SK-N-MC (cell line): Measurements from ENCODE around the gene POLR2H.

Experiments used
- DNase-seq: peaks from one replicate; pipeline ENCODE4 v3.0.0-alpha.2; 2011; ENCODE audit warnings: low read depth, low spot score
- H3K27ac ChIP-seq: fragments of 200-600 bp; sonication (generic); 2 replicates; pipeline ENCODE4 v1.5.1; 2016; ENCODE audit warnings: mixed run types
- H3K36me3 ChIP-seq: fragments of 200-600 bp; sonication (generic); 2 replicates; pipeline ENCODE4 v1.6.1; 2017; ENCODE audit warnings: antibody characterized with exemption, low read length, mixed read lengths; ENCODE audit not compliant: insufficient read depth
- H3K4me3 ChIP-seq: fragments of 200-600 bp; sonication (generic); 2 replicates; pipeline ENCODE4 v1.5.1; 2016
- H3K9ac ChIP-seq: fragments of 200-600 bp; sonication (generic); 2 replicates; pipeline ENCODE4 v1.8.0; 2017; ENCODE audit warnings: mixed run types, mixed read lengths; ENCODE audit not compliant: insufficient read length
- H3K9me3 ChIP-seq: fragments of 200-600 bp; sonication (generic); 2 replicates; pipeline ENCODE4 v1.6.1; 2017; ENCODE audit warnings: low read depth, mild to moderate bottlenecking, antibody characterized with exemption, low read length, moderate library complexity, mixed read lengths
- EZH2 ChIP-seq: fragments of 200-600 bp; sonication (generic); IDR thresholded peaks from one replicate; pipeline ENCODE4 v1.6.1; 2017; ENCODE audit warnings: antibody characterized with exemption
- FOXP2 ChIP-seq: optimal IDR thresholded peaks from 2 replicates; pipeline ENCODE3; 2011; ENCODE audit warnings: mild to moderate bottlenecking, moderate library complexity; ENCODE audit not compliant: insufficient read depth; ENCODE audit errors: extremely low read length, control extremely low read depth
- POLR2AphosphoS5 ChIP-seq: IDR thresholded peaks from 2 replicates; pipeline ENCODE4 v1.6.1; 2012; ENCODE audit warnings: mild to moderate bottlenecking, low read depth, low read length, borderline replicate concordance

The POLR2H gene

GRCh38 chr3:184360070-184360928, 1.2 kb upstream of the POLR2H start:
- Histone ChIP-seq H3K4me3 (peak overlapping the region; percentile 94), H3K27ac (no peak overlapping the region), H3K9ac (peak overlapping the region; percentile 90), H3K36me3 (peaks cover 10% of the 10 kb centered on the region), H3K9me3 (no peaks in the 10 kb centered on the region)
- DNase-seq, result no peak
- TF ChIP-seq FOXP2 (no peak), EZH2 (no peak), POLR2AphosphoS5 (no peak)

GRCh38 chr3:184360929-184361531, 480 bp upstream of the POLR2H start:
- peak overlapping the region; percentile 94 for H3K4me3 ChIP-seq
- peak overlapping the region; percentile 90 for H3K9ac ChIP-seq
- no peak overlapping the region for H3K27ac ChIP-seq
- no peaks in the 10 kb centered on the region for H3K9me3 ChIP-seq
- H3K36me3 ChIP-seq, result peaks cover 14% of the 10 kb centered on the region
- no peak for DNase-seq
- TF ChIP-seq FOXP2, result no peak
- peak; percentile 31; the same call in 1 of the 2 replicates for TF ChIP-seq POLR2AphosphoS5
- TF ChIP-seq EZH2, result no peak

- TF ChIP-seq POLR2AphosphoS5 (peak; percentile 61), EZH2 (no peak), FOXP2 (no peak)
- peak overlapping the region; percentile 90 for H3K9ac ChIP-seq
- H3K4me3 ChIP-seq, result peak overlapping the region; percentile 94
- H3K36me3 ChIP-seq, result peaks cover 23% of the 10 kb centered on the region
- peak overlapping the region; percentile 25; the same call in 1 of the 2 replicates for H3K27ac ChIP-seq
- no peak for DNase-seq
- no peaks in the 10 kb centered on the region for H3K9me3 ChIP-seq
Observed at GRCh38 chr3:184361932-184362667, 590 bp downstream of the POLR2H start.

GRCh38 chr3:184362668-184363546, 1.4 kb downstream of the POLR2H start:
- Histone ChIP-seq H3K9ac (peak overlapping the region; percentile 90), H3K4me3 (peak overlapping the region; percentile 94), H3K27ac (peak overlapping the region; percentile 58; the same call in 1 of the 2 replicates), H3K36me3 (peaks cover 30% of the 10 kb centered on the region), H3K9me3 (no peaks in the 10 kb centered on the region)
- TF ChIP-seq EZH2 (no peak), POLR2AphosphoS5 (peak; percentile 96), FOXP2 (peak; percentile 43)
- peak; percentile 81 for DNase-seq

GRCh38 chr3:184366619-184367289, 5.2 kb downstream of the POLR2H start:
- peaks cover 44% of the 10 kb centered on the region for H3K36me3 ChIP-seq
- H3K9me3 ChIP-seq, result no peaks in the 10 kb centered on the region
- no peak for DNase-seq
- no peak overlapping the region for H3K9ac ChIP-seq
- H3K27ac ChIP-seq, result no peak overlapping the region
- H3K4me3 ChIP-seq, result no peak overlapping the region
- TF ChIP-seq POLR2AphosphoS5, result no peak
- TF ChIP-seq FOXP2, result no peak
- TF ChIP-seq EZH2, result no peak

- no peaks in the 10 kb centered on the region for H3K9me3 ChIP-seq
- DNase-seq, result no peak
- H3K27ac ChIP-seq, result no peak overlapping the region
Observed at GRCh38 chr3:184368116-184368515, 6.6 kb downstream of the POLR2H start.

GRCh38 chr3:184368586-184369183, 7.2 kb downstream of the POLR2H start:
- TF ChIP-seq EZH2, result no peak
- no peak for TF ChIP-seq FOXP2
- no peak for TF ChIP-seq POLR2AphosphoS5
- no peak for DNase-seq

More at GRCh38 chr3:184368116-184368515, 6.6 kb downstream of the POLR2H start:
- no peak overlapping the region for H3K9ac ChIP-seq
- TF ChIP-seq EZH2, result no peak
- TF ChIP-seq FOXP2, result no peak
- no peak for TF ChIP-seq POLR2AphosphoS5
- H3K36me3 ChIP-seq, result peaks cover 44% of the 10 kb centered on the region
- H3K4me3 ChIP-seq, result no peak overlapping the region

More at GRCh38 chr3:184368586-184369183, 7.2 kb downstream of the POLR2H start:
- Histone ChIP-seq H3K36me3 (peaks cover 44% of the 10 kb centered on the region), H3K4me3 (no peak overlapping the region), H3K27ac (no peak overlapping the region), H3K9ac (no peak overlapping the region), H3K9me3 (no peaks in the 10 kb centered on the region)
